Middle frontal gyrus (tissue), 1 donor: ENCODE measurements around the gene HIPK4.
"Not testable (repeated sequence)": the region's sequence is repeated elsewhere in the genome, so short reads cannot be mapped to it uniquely, and the experiment has no call there.

Experiments
- DNase-seq: peaks from one replicate; pipeline ENCODE4 v3.0.0-alpha.2; 2015; ENCODE audit warnings: low spot score; ENCODE audit errors: extremely low spot score

Gene HIPK4

GRCh38 chr19:40416918-40417642 lies 27.1 kb upstream of the HIPK4 start:
- no peak for DNase-seq

- no peak for DNase-seq
Observed at GRCh38 chr19:40415768-40416167, 25.8 kb upstream of the HIPK4 start.

- no peak for DNase-seq
Observed at GRCh38 chr19:40414542-40415535, 24.9 kb upstream of the HIPK4 start.

- no peak for DNase-seq
Observed at GRCh38 chr19:40413291-40413845, 23.4 kb upstream of the HIPK4 start, which contains the start of gene PRX. PRX (minus strand) TSS chr19:40413378; CDS start chr19:40407932, 5,446 bp downstream.

- no peak for DNase-seq
Observed at GRCh38 chr19:40412866-40413265, 22.9 kb upstream of the HIPK4 start.

GRCh38 chr19:40411958-40412499 lies 22.0 kb upstream of the HIPK4 start:
- DNase-seq: no peak

GRCh38 chr19:40411125-40411842 lies 21.3 kb upstream of the HIPK4 start:
- DNase-seq: no peak

- no peak for DNase-seq
Observed at GRCh38 chr19:40410030-40410389, 20.0 kb upstream of the HIPK4 start.

- DNase-seq: not testable (repeated sequence)
Observed at GRCh38 chr19:40408598-40408925, 18.6 kb upstream of the HIPK4 start.

- no peak for DNase-seq
Observed at GRCh38 chr19:40407714-40408597, 18.0 kb upstream of the HIPK4 start.

GRCh38 chr19:40403262-40403984 lies 13.4 kb upstream of the HIPK4 start:
- no peak for DNase-seq

- DNase-seq: no peak
Observed at GRCh38 chr19:40400559-40400958, 10.6 kb upstream of the HIPK4 start.

- DNase-seq: no peak
Observed at GRCh38 chr19:40398417-40399131, 8.6 kb upstream of the HIPK4 start.

- no peak for DNase-seq
Observed at GRCh38 chr19:40397568-40397906, 7.6 kb upstream of the HIPK4 start.

GRCh38 chr19:40396886-40397567 lies 7.0 kb upstream of the HIPK4 start:
- no peak for DNase-seq

GRCh38 chr19:40395956-40396355 lies 6.0 kb upstream of the HIPK4 start:
- DNase-seq: no peak

- no peak for DNase-seq
Observed at GRCh38 chr19:40394816-40395210, 4.8 kb upstream of the HIPK4 start.
